Ovary (tissue), 9 donors: ENCODE data around the gene PRR35. TPM values are rescaled to one million over a fixed set of nuclear protein-coding genes. Genes with fewer than 3 reads are reported as not detected.

Source experiments
- DNase-seq, 5 donors: peaks; one replicate each; pipeline ENCODE4 v3.0.0-alpha.2; 2019 to 2020
- H3K27ac ChIP-seq, 2 donors: fragments of 200-600 bp; one replicate each; pipeline versions ENCODE4 v1.5.1 to v1.8.0; 2019 to 2022
- H3K27me3 ChIP-seq: fragments of 200-600 bp; one replicate; pipeline ENCODE4 v1.8.0; 2022
- H3K36me3 ChIP-seq: fragments of 200-600 bp; sonication (generic); one replicate; pipeline ENCODE4 v1.5.1; 2019
- H3K4me1 ChIP-seq: one replicate; pipeline ENCODE4 v1.8.1; 2013; ENCODE audit warnings: mild to moderate bottlenecking, moderate library complexity; ENCODE audit not compliant: insufficient read depth
- H3K4me3 ChIP-seq: fragments of 200-600 bp; sonication (generic); one replicate; pipeline ENCODE4 v1.5.1; 2017
- H3K9me3 ChIP-seq, 2 donors: fragments of 200-600 bp in 1 of 2; sonication (generic) in 1 of 2; one replicate each; pipeline versions ENCODE4 v1.5.1 to v1.8.1; 2013 to 2019; ENCODE audit warnings: mild to moderate bottlenecking in 1 of 2, moderate library complexity in 1 of 2
- EP300 ChIP-seq: sonication (generic); formaldehyde crosslinking; IDR thresholded peaks from one replicate; pipeline ENCODE4 v1.6.1; 2017; ENCODE audit warnings: antibody characterized with exemption
- POLR2A ChIP-seq: fragments of 450-650 bp; IDR thresholded peaks from one replicate; pipeline ENCODE4 v1.6.1; 2017; ENCODE audit warnings: antibody characterized with exemption, mild to moderate bottlenecking, moderate library complexity
- WGBS, 3 donors: extraction: QIAGEN DNeasy Blood & Tissue Kit in 1 of 3; methylation state at CpG; one replicate each; pipeline versions ENCODE4 v1.1.5 to v1.1.7; 2013 to 2017; 5-methylcytosine and 5-hydroxymethylcytosine counted together
- intact Hi-C, 4 donors: fragments of 100-400 bp; cut with DNase I; formaldehyde crosslinking; loops; one replicate each; pipeline versions ENCODE4 v1.11.0 to v1.15.1; 2022 to 2023
- polyA plus RNA-seq, 2 donors: library from polyadenylated mRNA; stranded (reverse); fragments of 200-250 nt in 1 of 2; fragments of 350-450 nt in 1 of 2; fragmentation: Illumina TruSeq in 1 of 2; extraction: RNeasy Lipid Tissue Mini Kit (QIAGEN cat#74804) in 1 of 2; gene quantifications; one replicate each; pipeline ENCODE4 v1.2.3, GENCODE V29; 2013 to 2014
- total RNA-seq, 7 donors: library from RNA; depleted of rRNA in 2 of 7; stranded (reverse); fragments of >200 nt in 2 of 7; fragmentation: NEBNext Ultra II Directional in 3 of 7; extraction: Animal tissue kit (Norgen Biotek cat#: 25700) in 3 of 7; gene quantifications; one replicate each; pipeline versions ENCODE4 v1.1.0 to v1.2.4, GENCODE V29; 2016 to 2023
- TF ChIP-seq, protein P1 (sequence below), 3 donors: fragments of 450-650 bp in 2 of 3; fragments of 200-600 bp in 1 of 3; IDR thresholded peaks; one replicate each; pipeline versions ENCODE4 v1.5.1 to v1.8.0; 2016 to 2022; ENCODE audit warnings: antibody characterized with exemption in 3 of 3, mild to moderate bottlenecking in 1 of 3
- donor health status: DM: no; HTN: no; CAD: no; lungs with moderate emphysema.
- donor health status: DM: no; HTN: no; CAD: no.
- donor health status: Bipolar disorder and iron deficiency.
- donor health status: DM: yes; HTN: yes; CAD: no.
- donor health status: DM: no; HTN: no; CAD: no.
- donor health status: DM: yes; HTN: yes; CAD: no.

The PRR35 gene
- total and polyA plus RNA-seq, 9 donors, result not detected

- Histone ChIP-seq H3K36me3 (no peaks in the 10 kb centered on the region), H3K27me3 (no peaks in the 10 kb centered on the region), H3K4me1 (peaks cover 42% of the 10 kb centered on the region), H3K4me3 (peak within 1 kb of the TSS; percentile 61), H3K9me3 (no peaks in the 10 kb centered on the region), H3K27ac (peak within 1 kb of the TSS; percentile 62 to 89)
- TF ChIP-seq POLR2A (no peak), EP300 (no peak)
- TF ChIP-seq, protein P1, sequence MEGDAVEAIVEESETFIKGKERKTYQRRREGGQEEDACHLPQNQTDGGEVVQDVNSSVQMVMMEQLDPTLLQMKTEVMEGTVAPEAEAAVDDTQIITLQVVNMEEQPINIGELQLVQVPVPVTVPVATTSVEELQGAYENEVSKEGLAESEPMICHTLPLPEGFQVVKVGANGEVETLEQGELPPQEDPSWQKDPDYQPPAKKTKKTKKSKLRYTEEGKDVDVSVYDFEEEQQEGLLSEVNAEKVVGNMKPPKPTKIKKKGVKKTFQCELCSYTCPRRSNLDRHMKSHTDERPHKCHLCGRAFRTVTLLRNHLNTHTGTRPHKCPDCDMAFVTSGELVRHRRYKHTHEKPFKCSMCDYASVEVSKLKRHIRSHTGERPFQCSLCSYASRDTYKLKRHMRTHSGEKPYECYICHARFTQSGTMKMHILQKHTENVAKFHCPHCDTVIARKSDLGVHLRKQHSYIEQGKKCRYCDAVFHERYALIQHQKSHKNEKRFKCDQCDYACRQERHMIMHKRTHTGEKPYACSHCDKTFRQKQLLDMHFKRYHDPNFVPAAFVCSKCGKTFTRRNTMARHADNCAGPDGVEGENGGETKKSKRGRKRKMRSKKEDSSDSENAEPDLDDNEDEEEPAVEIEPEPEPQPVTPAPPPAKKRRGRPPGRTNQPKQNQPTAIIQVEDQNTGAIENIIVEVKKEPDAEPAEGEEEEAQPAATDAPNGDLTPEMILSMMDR (IDR thresholded peaks at IDR 0.05), result no peak
- peak; percentile 80 to 87 (median 83) for DNase-seq
- WGBS, 3 donors, result 1% methylated on average over 36 to 87 of the region's 87 CpGs
- intact Hi-C loops, result loop anchor here in 1 of 4 donors (5.0 kb wide), 1 partner anchor 98 kb away; the partner anchor contains the start of gene RHOT2
These were observed 9.5 kb downstream of the PRR35 start, which contains the start of gene PIGQ for GRCh38 chr16:569445-570254. PIGQ (plus strand) TSS chr16:569968; CDS start chr16:574075, 4,107 bp downstream.

- peaks cover 16% of the 10 kb centered on the region for H3K4me1 ChIP-seq
- no peaks in the 10 kb centered on the region for H3K36me3 ChIP-seq
- H3K9me3 ChIP-seq, result no peaks in the 10 kb centered on the region
- no peaks in the 10 kb centered on the region for H3K27me3 ChIP-seq
- no peak for TF ChIP-seq EP300
- TF ChIP-seq, protein P1 (IDR thresholded peaks at IDR 0.05), result no peak
- TF ChIP-seq POLR2A, result no peak
- no peak overlapping the region for H3K27ac ChIP-seq
- intact Hi-C loops, result no loop called here
- no peak for DNase-seq
- WGBS, 3 donors, result 67 to 82% (median 78%) methylated on average over 27 of the region's 27 CpGs
- H3K4me3 ChIP-seq, result no peak overlapping the region
These were observed 12.9 kb downstream of the PRR35 start for GRCh38 chr16:572865-573650.

DNA sequence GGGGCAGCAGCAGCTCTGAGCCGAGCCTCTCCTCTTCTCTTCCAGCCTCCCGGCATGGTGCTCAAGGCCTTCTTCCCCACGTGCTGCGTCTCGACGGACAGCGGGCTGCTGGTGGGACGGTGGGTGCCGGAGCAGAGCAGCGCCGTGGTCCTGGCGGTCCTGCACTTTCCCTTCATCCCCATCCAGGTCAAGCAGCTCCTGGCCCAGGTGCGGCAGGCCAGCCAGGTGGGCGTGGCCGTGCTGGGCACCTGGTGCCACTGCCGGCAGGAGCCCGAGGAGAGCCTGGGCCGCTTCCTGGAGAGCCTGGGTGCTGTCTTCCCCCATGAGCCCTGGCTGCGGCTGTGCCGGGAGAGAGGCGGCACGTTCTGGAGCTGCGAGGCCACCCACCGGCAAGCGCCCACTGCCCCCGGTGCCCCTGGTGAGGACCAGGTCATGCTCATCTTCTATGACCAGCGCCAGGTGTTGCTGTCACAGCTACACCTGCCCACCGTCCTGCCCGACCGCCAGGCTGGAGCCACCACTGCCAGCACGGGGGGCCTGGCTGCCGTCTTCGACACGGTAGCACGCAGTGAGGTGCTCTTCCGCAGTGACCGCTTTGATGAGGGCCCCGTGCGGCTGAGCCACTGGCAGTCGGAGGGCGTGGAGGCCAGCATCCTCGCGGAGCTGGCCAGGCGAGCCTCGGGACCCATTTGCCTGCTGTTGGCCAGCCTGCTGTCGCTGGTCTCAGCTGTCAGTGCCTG, 14.0 kb downstream of the PRR35 start:
- intact Hi-C loops, result no loop called here
- peaks cover 8% of the 10 kb centered on the region for H3K4me1 ChIP-seq
- H3K27me3 ChIP-seq, result no peaks in the 10 kb centered on the region
- H3K27ac ChIP-seq, result no peak overlapping the region
- H3K36me3 ChIP-seq, result no peaks in the 10 kb centered on the region
- H3K9me3 ChIP-seq, result no peaks in the 10 kb centered on the region
- no peak for DNase-seq
- WGBS, 3 donors, result 92 to 95% (median 95%) methylated on average over 41 to 46 of the region's 46 CpGs
- no peak for TF ChIP-seq EP300
- TF ChIP-seq, protein P1 (IDR thresholded peaks at IDR 0.05), result no peak
- H3K4me3 ChIP-seq, result no peak overlapping the region
